CD4-positive, alpha-beta T cell (primary cell): ENCODE data around the gene LECT2. TPM values are rescaled to one million over a fixed set of nuclear protein-coding genes. Genes with fewer than 3 reads are reported as not detected.

Experiments
- ATAC-seq: fragments of 200-7000 bp; cut with Tn5 transposase; one replicate; pipeline ENCODE4 v1.10.0; 2022; ENCODE audit warnings: mild to moderate bottlenecking; ENCODE audit not compliant: poor library complexity
- CTCF ChIA-PET: fragments of 350-600 bp; sonication (Branson Sonifier 250); formaldehyde crosslinking; loops from one replicate; lab custom pipeline; 2021; ENCODE audit warnings: antibody characterized with exemption, inconsistent platforms; lab: Charles Lee
- POLR2A ChIA-PET: fragments of 350-600 bp; sonication (Branson Sonifier 250); formaldehyde crosslinking; loops from one replicate; lab custom pipeline; 2021; ENCODE audit warnings: antibody characterized with exemption, inconsistent platforms; lab: Charles Lee
- DNase-seq, 14 experiments: peaks; one replicate each; pipeline ENCODE4 v3.0.0-alpha.2; 2013 to 2020; ENCODE audit warnings: mixed read lengths in 2 of 14
- H3K27ac ChIP-seq, 2 donors: one replicate each; pipeline versions ENCODE4 v1.5.1 to v1.7.0; 2013; ENCODE audit warnings: low read length in 2 of 2, low read depth in 1 of 2, mild to moderate bottlenecking in 1 of 2
- H3K27me3 ChIP-seq, 2 experiments: 1 replicate in 1 of 2; 2 replicates in 1 of 2; pipeline versions ENCODE4 v1.6.1 to v1.7.0; 2013; ENCODE audit warnings: low read length in 2 of 2, control low read depth in 1 of 2, mild to moderate bottlenecking in 1 of 2, moderate library complexity in 1 of 2; ENCODE audit not compliant: insufficient read depth in 2 of 2, control insufficient read depth in 1 of 2
- H3K36me3 ChIP-seq: one replicate; pipeline ENCODE4 v1.6.1; 2013; ENCODE audit warnings: low read length, control low read depth; ENCODE audit not compliant: insufficient read depth
- H3K4me1 ChIP-seq: one replicate; pipeline ENCODE4 v1.6.1; 2013; ENCODE audit warnings: low read length, control low read depth; ENCODE audit not compliant: insufficient read depth
- H3K4me3 ChIP-seq: one replicate; pipeline ENCODE4 v1.5.1; 2013; ENCODE audit warnings: mild to moderate bottlenecking, low read length, moderate library complexity
- H3K9me3 ChIP-seq, 2 experiments: 1 replicate in 1 of 2; 2 replicates in 1 of 2; pipeline versions ENCODE4 v1.6.1 to v1.7.0; 2013; ENCODE audit warnings: low read length in 2 of 2, mild to moderate bottlenecking in 2 of 2, control low read depth in 1 of 2, moderate library complexity in 1 of 2; ENCODE audit not compliant: control insufficient read depth in 1 of 2, insufficient read depth in 1 of 2
- H3K27ac Mint-ChIP-seq: one replicate; pipeline ENCODE4 v1.8.0; 2020; ENCODE audit warnings: mixed read lengths
- H3K27me3 Mint-ChIP-seq: one replicate; pipeline ENCODE4 v1.8.0; 2021; ENCODE audit warnings: mixed read lengths
- H3K36me3 Mint-ChIP-seq: one replicate; pipeline ENCODE4 v1.8.0; 2021; ENCODE audit warnings: low read depth, mixed read lengths
- H3K4me1 Mint-ChIP-seq: one replicate; pipeline ENCODE4 v1.8.0; 2021; ENCODE audit warnings: low read depth, mixed read lengths
- H3K4me3 Mint-ChIP-seq: one replicate; pipeline ENCODE4 v1.8.0; 2020; ENCODE audit warnings: mild to moderate bottlenecking, mixed read lengths
- H3K9me3 Mint-ChIP-seq: one replicate; pipeline ENCODE4 v1.8.0; 2020; ENCODE audit warnings: mixed read lengths
- intact Hi-C, 2 experiments: fragments of 100-400 bp; cut with DNase I in 1 of 2; cut with micrococcal nuclease in 1 of 2; formaldehyde crosslinking; loops; one replicate each; pipeline versions ENCODE4 v1.15.1 to v1.9.0; 2023 to 2025; cut with DNase I, micrococcal nuclease
- total RNA-seq, 174 experiments: library from RNA in 2 of 174; stranded (reverse) in 2 of 174; gene quantifications; one replicate each; pipeline ENCODE4 v1.2.3 and lab custom pipeline; 2021 to 2026
- TF ChIP-seq, protein P1 (sequence below): fragments of 200-600 bp; IDR thresholded peaks from one replicate; pipeline ENCODE4 v1.8.0; 2022; ENCODE audit warnings: antibody characterized with exemption, mild to moderate bottlenecking

LECT2 gene
- total RNA-seq, 2 experiments from 2014 or later = not detected

DNA sequence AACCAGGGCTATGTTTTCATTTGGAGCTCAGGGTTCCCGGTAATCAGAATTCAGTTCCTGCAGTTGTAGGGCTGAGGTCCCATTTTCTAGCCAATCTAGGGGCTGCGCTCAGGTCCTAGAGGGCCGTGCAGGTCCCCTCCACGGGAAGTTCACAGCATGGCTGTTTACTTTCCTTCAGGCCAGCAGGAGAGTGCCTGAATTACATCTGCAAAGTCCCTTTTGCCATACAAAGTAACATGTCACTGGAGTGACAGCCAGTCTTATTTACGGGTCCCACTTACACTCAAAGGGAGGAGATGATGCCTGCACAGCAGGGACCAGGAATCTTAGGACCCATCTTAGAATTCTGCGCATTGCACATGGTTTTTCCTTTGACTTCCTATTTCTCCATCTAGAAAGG, 44.1 kb upstream of the LECT2 start:
- Mint-ChIP-seq H3K36me3 (no peaks in the 10 kb centered on the region), H3K9me3 (no peaks in the 10 kb centered on the region), H3K27ac (no peak overlapping the region), H3K4me1 (no peaks in the 10 kb centered on the region), H3K4me3 (no peak overlapping the region), H3K27me3 (peaks cover 29% of the 10 kb centered on the region)
- no peak for ATAC-seq
- Histone ChIP-seq H3K4me3 (no peak overlapping the region), H3K36me3 (no peaks in the 10 kb centered on the region), H3K27ac (no peak overlapping the region), H3K27me3 (no peaks in the 10 kb centered on the region), H3K4me1 (peaks cover 2% of the 10 kb centered on the region), H3K9me3 (peaks cover 0 to 6% of the 10 kb centered on the region in 2 experiments)
- ChIA-PET POLR2A (no interaction called here), CTCF (no interaction called here)
- DNase-seq = no peak
- intact Hi-C loops = no loop called here
- TF ChIP-seq, protein P1, sequence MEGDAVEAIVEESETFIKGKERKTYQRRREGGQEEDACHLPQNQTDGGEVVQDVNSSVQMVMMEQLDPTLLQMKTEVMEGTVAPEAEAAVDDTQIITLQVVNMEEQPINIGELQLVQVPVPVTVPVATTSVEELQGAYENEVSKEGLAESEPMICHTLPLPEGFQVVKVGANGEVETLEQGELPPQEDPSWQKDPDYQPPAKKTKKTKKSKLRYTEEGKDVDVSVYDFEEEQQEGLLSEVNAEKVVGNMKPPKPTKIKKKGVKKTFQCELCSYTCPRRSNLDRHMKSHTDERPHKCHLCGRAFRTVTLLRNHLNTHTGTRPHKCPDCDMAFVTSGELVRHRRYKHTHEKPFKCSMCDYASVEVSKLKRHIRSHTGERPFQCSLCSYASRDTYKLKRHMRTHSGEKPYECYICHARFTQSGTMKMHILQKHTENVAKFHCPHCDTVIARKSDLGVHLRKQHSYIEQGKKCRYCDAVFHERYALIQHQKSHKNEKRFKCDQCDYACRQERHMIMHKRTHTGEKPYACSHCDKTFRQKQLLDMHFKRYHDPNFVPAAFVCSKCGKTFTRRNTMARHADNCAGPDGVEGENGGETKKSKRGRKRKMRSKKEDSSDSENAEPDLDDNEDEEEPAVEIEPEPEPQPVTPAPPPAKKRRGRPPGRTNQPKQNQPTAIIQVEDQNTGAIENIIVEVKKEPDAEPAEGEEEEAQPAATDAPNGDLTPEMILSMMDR = no peak

DNA sequence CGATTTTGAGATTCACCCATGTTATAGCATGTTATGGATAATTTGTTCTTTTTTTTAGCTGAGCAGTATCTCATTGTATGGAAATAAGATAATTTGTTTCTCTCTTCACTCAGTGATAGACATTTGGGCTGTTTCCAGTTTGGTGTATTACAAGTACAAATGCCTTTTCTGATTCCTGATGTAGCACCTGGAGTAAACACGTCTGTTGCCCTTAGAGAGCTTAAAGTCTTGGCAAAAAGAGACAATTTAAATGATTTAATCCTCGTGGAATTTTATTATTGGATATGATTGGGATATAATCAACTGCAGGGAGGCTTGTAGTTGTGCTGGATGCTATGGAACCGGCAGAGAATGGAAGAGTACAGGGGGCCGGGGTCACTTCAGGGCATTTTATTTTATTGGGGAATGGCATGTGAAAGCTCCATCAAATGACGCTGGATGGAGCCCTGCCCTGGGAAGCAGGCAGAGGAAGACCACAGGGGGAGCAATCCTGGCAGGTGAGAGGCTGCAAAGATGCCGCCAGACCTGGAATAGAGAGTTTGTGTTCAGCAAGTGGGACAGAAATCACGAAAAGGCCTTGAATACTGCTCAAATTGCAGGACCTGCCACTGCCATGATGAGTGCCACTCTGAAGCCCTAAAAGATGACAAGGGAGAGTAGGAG, 43.0 kb upstream of the LECT2 start:
- POLR2A ChIA-PET = no interaction called here
- Mint-ChIP-seq H3K27me3 (peaks cover 29% of the 10 kb centered on the region), H3K9me3 (no peaks in the 10 kb centered on the region), H3K4me3 (no peak overlapping the region), H3K27ac (no peak overlapping the region), H3K36me3 (no peaks in the 10 kb centered on the region), H3K4me1 (no peaks in the 10 kb centered on the region)
- intact Hi-C loops = no loop called here
- CTCF ChIA-PET = no interaction called here
- Histone ChIP-seq H3K9me3 (peaks cover 0 to 6% of the 10 kb centered on the region in 2 experiments), H3K4me1 (peaks cover 2% of the 10 kb centered on the region), H3K27me3 (no peaks in the 10 kb centered on the region), H3K4me3 (no peak overlapping the region), H3K27ac (no peak overlapping the region), H3K36me3 (no peaks in the 10 kb centered on the region)
- ATAC-seq (no peak), DNase-seq (no peak)
- TF ChIP-seq, protein P1 = no peak

DNA sequence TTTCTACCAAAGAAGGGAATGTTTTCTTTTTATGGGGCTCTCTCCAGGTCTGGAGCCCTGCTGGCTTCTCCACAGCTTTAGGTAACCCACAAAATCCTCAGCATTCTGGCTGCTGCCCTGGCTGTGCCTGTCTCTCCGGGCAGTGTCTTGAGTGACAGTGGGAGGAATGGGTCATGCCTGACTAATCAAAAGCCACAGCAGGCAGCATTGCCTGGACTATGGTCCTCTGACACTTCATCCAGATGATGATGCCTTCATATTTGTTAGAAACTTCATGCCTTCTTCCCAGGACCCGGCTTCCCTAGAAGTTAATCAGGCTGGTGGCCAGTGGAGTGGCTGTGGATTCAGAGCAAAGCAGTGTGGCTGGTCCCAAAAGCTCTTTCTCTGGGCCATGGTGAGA, 41.8 kb upstream of the LECT2 start:
- Histone ChIP-seq H3K27ac (no peak overlapping the region), H3K9me3 (peaks cover 0 to 6% of the 10 kb centered on the region in 2 experiments), H3K4me1 (peaks cover 2% of the 10 kb centered on the region), H3K27me3 (no peaks in the 10 kb centered on the region), H3K36me3 (no peaks in the 10 kb centered on the region), H3K4me3 (no peak overlapping the region)
- ChIA-PET POLR2A (no interaction called here), CTCF (no interaction called here)
- ATAC-seq (no peak), DNase-seq (no peak)
- Mint-ChIP-seq H3K27ac (no peak overlapping the region), H3K4me1 (no peaks in the 10 kb centered on the region), H3K9me3 (no peaks in the 10 kb centered on the region), H3K4me3 (no peak overlapping the region), H3K36me3 (no peaks in the 10 kb centered on the region), H3K27me3 (peaks cover 29% of the 10 kb centered on the region)
- intact Hi-C loops = no loop called here
- TF ChIP-seq, protein P1 = no peak
